Left ventricle myocardium inferior (tissue), 1 donor: ENCODE results near the gene FGD2. TPM values are rescaled to one million over a fixed set of nuclear protein-coding genes. Genes with fewer than 3 reads are reported as not detected.
A peak's percentile ranks its signal among the peaks of the same experiment; 100 is the strongest.
"Not testable (repeated sequence)": the region's sequence is repeated elsewhere in the genome, so short reads cannot be mapped to it uniquely, and the experiment has no call there.

Experiments used
- DNase-seq: peaks from one replicate; pipeline ENCODE4 v3.0.0-alpha.2; 2020
- H3K27ac ChIP-seq: fragments of 200-600 bp; replicated peaks from 2 replicates; pipeline ENCODE4 v1.8.0; 2021
- H3K27me3 ChIP-seq: fragments of 200-600 bp; 2 replicates; pipeline ENCODE4 v1.8.0; 2021; ENCODE audit warnings: low read depth
- H3K36me3 ChIP-seq: fragments of 200-600 bp; 2 replicates; pipeline ENCODE4 v1.8.0; 2021
- H3K4me1 ChIP-seq: fragments of 200-600 bp; 2 replicates; pipeline ENCODE4 v1.8.0; 2021
- H3K4me3 ChIP-seq: fragments of 200-600 bp; 2 replicates; pipeline ENCODE4 v1.8.0; 2021; ENCODE audit warnings: mild to moderate bottlenecking, moderate library complexity
- H3K9me3 ChIP-seq: fragments of 200-600 bp; replicated peaks from 2 replicates; pipeline ENCODE4 v1.8.0; 2021
- CTCF ChIP-seq: fragments of 200-600 bp; IDR thresholded peaks from 2 replicates; pipeline ENCODE4 v1.8.0; 2021; ENCODE audit warnings: antibody characterized with exemption, mild to moderate bottlenecking, borderline replicate concordance
- intact Hi-C: fragments of 100-400 bp; cut with micrococcal nuclease; formaldehyde crosslinking; loops from one replicate; pipeline ENCODE4 v1.11.0; 2022
- total RNA-seq: library from RNA; stranded (reverse); fragmentation: NEBNext Ultra II Directional; extraction: Animal tissue kit (Norgen Biotek cat#: 25700); gene quantifications from one replicate; pipeline ENCODE4 v1.2.1, GENCODE V29; 2021
- donor health status: DM: no; HTN: yes; CAD: no; lungs with severe emphysema.

Gene FGD2
- total RNA-seq, 1 donor from 2014 or later, result 6.0 TPM

- Histone ChIP-seq H3K27ac (no peak overlapping the region), H3K27me3 (no peaks in the 10 kb centered on the region), H3K9me3 (no peaks in the 10 kb centered on the region), H3K4me3 (no peak overlapping the region), H3K4me1 (peaks cover 28% of the 10 kb centered on the region), H3K36me3 (no peaks in the 10 kb centered on the region)
- TF ChIP-seq CTCF, result no peak
- DNase-seq, result no peak
- intact Hi-C loops, result no loop called here
Measured at GRCh38 chr6:37056112-37056403, 50.6 kb downstream of the FGD2 start.

DNA sequence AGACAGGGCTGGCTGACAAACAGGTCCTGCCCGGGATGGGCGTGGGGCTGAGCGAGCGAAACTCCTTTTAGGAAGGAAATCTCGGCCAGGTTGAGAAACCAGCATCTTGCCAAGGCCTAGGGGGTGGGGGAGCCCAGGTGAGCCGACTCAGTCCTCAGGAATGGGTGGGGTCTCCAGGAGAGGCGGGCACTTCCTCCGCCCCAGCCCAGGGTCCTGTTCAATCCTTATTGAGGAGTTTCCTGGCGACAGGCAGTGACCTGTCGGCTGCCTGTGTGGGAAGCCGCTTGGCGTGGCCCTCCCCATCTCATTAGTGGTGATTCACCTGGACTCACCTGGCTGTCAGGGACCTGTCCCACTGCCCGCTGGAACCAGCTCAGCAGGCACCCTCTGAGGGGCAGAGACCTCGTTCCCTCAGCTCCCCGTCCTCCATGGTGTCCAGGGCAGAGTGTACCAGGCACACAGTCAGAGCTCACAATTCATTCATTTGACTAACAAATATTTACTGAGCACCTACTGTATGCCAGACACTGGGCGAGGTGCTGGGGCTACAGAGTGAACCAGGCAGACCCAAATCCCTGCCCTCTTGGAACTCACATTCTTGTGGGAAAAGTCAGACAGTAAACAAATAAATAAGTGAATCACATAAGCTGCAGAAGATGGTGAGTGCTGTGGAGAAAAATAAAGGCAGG lies 51.1 kb downstream of the FGD2 start:
- Histone ChIP-seq H3K27me3 (no peaks in the 10 kb centered on the region), H3K4me3 (no peak overlapping the region), H3K4me1 (peaks cover 28% of the 10 kb centered on the region), H3K27ac (no peak overlapping the region), H3K9me3 (no peaks in the 10 kb centered on the region), H3K36me3 (no peaks in the 10 kb centered on the region)
- no peak for DNase-seq
- intact Hi-C loops, result no loop called here
- TF ChIP-seq CTCF, result no peak

- Histone ChIP-seq H3K27me3 (no peaks in the 10 kb centered on the region), H3K9me3 (no peaks in the 10 kb centered on the region), H3K4me1 (peaks cover 26% of the 10 kb centered on the region), H3K36me3 (no peaks in the 10 kb centered on the region), H3K4me3 (no peak overlapping the region), H3K27ac (no peak overlapping the region)
- intact Hi-C loops, result no loop called here
- TF ChIP-seq CTCF, result no peak
- no peak for DNase-seq
Measured at GRCh38 chr6:37057128-37057471, 51.6 kb downstream of the FGD2 start.

DNA sequence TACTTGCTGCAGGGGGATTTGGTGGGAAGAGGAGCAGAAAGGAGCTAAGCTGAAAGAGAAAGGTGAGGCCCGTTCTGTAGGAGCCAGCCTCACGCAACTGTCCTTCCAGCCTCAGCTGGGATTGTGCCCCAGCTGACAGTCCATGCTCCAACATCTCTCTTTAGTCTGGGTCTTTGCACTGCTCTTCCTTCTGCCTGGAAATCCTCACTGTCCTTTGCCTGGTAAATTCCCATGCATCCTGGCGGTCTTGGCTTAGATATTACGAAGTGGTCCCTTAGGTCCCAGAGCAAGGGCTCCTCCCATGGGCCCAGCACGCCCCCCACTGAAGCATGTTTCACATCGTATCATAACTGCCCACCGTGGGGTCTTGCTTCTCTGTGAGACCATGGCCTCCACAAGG lies 52.2 kb downstream of the FGD2 start:
- no peak for TF ChIP-seq CTCF
- H3K27me3 ChIP-seq, result no peaks in the 10 kb centered on the region
- peaks cover 26% of the 10 kb centered on the region for H3K4me1 ChIP-seq
- intact Hi-C loops, result no loop called here
- no peak overlapping the region for H3K27ac ChIP-seq
- H3K4me3 ChIP-seq, result no peak overlapping the region
- no peaks in the 10 kb centered on the region for H3K9me3 ChIP-seq
- H3K36me3 ChIP-seq, result no peaks in the 10 kb centered on the region
- DNase-seq, result no peak

GRCh38 chr6:37058084-37058586 lies 52.7 kb downstream of the FGD2 start:
- Histone ChIP-seq H3K36me3 (no peaks in the 10 kb centered on the region), H3K27ac (no peak overlapping the region), H3K4me3 (no peak overlapping the region), H3K9me3 (no peaks in the 10 kb centered on the region), H3K27me3 (no peaks in the 10 kb centered on the region), H3K4me1 (peaks cover 26% of the 10 kb centered on the region)
- TF ChIP-seq CTCF, result no peak
- no peak for DNase-seq
- intact Hi-C loops, result no loop called here

DNA sequence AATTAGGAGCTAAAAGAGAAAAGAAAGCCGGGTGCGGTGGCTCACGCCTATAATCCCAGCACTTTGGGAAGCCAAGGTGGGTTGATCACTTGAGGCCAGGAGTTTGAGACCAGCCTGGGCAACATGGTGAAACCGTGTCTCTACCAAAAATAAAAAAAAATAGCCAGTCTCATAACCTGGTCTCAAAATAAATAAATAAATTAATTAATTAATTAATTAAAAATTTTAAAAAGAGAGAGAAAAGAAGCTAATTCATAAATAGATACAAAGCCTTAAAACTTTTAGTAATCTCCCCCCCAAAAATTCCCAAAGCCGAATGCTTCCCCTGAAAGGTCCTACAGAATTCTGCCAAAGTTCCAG lies 53.5 kb downstream of the FGD2 start:
- intact Hi-C loops, H3K36me3 ChIP-seq, H3K27me3 ChIP-seq, DNase-seq, H3K9me3 ChIP-seq, H3K4me3 ChIP-seq: not testable (repeated sequence)
- peak overlapping the region; percentile 66 for H3K27ac ChIP-seq
- H3K4me1 ChIP-seq, result peaks cover 26% of the 10 kb centered on the region
